Measurements from ENCODE around the gene SLC5A1.
"Not testable (repeated sequence)": the region's sequence is repeated elsewhere in the genome, so short reads cannot be mapped to it uniquely, and the experiment has no call there.

Gene SLC5A1

DNA sequence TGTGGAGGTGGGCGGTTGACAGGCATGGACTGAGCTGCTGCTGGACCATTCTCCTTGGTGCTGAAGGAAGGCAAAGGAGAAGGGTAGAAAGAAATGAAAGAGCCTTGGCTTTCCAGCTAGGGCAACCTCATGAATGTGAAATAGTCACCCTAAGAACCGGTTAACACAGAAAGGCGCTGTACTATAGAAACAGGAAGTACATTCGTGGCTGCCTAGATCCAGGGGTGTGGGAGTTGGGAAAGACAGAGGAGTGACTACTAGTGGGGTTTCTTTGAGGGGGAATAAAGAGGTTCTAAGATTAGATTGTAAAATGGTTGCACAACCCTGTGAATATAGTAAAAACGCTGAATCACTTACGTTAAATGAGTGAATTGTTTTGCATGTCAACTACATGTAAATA, 108.6 kb downstream of the SLC5A1 start:
- not testable (repeated sequence) for DNase-seq; H3K4me2 ChIP-seq (ENCODE audit: low read depth, low read length); H2AFZ ChIP-seq (ENCODE audit: low read length); H3K9me2 ChIP-seq (replicated peaks; ENCODE audit: insufficient read depth, low read length); H3F3A ChIP-seq (ENCODE audit: insufficient read depth, low read length); H3K4me3 ChIP-seq (ENCODE audit: low read length); H3K9me3 ChIP-seq (replicated peaks; ENCODE audit: insufficient read depth, low read length); H3K27me3 ChIP-seq (replicated peaks; ENCODE audit: insufficient read depth, low read length); H3K4me1 ChIP-seq (ENCODE audit: low read length); H3K79me2 ChIP-seq (ENCODE audit: low read length); H4K20me1 ChIP-seq (ENCODE audit: insufficient read depth, low read length); H3K36me3 ChIP-seq (replicated peaks; ENCODE audit: insufficient read depth, low read length); H3K27ac ChIP-seq (ENCODE audit: low read length); H3K9ac ChIP-seq (ENCODE audit: low read length)

DNA sequence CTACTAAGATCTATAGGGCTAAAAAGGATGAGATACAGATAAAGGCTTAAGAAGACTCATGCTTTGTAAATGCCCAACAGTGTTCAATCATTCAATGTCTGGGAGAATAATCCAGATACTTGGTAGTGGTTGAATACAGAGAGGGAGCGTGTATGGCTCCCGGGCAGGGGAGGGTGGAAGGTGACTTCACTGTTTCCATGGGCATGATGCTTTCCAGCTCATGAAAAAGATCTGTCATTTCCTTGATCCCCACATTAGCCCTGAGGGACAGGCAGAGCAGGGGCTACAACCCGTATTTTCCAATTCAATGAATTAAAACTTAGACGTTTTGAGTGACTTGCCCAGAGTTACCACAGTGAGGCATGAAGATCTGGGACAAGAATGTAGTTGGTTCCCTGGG, 111.7 kb downstream of the SLC5A1 start:
- not testable (repeated sequence) for H3K27ac ChIP-seq (ENCODE audit: low read length); H3K9me3 ChIP-seq (replicated peaks; ENCODE audit: insufficient read depth, low read length); H2AFZ ChIP-seq (ENCODE audit: low read length); H3K4me3 ChIP-seq (ENCODE audit: low read length); H3F3A ChIP-seq (ENCODE audit: insufficient read depth, low read length); H3K9ac ChIP-seq (ENCODE audit: low read length); H3K9me2 ChIP-seq (replicated peaks; ENCODE audit: insufficient read depth, low read length); H3K4me1 ChIP-seq (ENCODE audit: low read length); H4K20me1 ChIP-seq (ENCODE audit: insufficient read depth, low read length); DNase-seq; H3K27me3 ChIP-seq (replicated peaks; ENCODE audit: insufficient read depth, low read length); H3K4me2 ChIP-seq (ENCODE audit: low read depth, low read length); H3K36me3 ChIP-seq (replicated peaks; ENCODE audit: insufficient read depth, low read length); H3K79me2 ChIP-seq (ENCODE audit: low read length)

DNA sequence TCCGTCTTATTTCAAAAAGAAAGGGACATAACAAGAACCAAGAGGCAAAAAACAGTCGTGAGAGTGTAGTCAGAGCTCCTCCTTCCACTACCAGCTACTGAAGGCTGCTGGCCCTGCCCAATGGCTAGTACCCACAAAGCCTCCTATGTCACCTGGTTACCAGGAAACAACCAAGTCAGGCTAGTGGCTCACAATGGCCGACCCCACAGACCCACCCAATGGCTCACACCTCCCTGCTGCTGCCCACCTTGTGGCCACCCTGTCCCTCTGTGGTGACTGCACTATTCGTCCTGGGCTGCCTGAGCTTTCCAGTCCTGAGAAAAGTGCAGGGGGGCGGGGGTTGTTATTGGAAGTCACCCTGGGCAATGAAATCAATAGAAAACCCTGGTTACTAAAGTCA, 114.6 kb downstream of the SLC5A1 start:
- H3K9me3 ChIP-seq (replicated peaks; ENCODE audit: insufficient read depth, low read length); H3K4me3 ChIP-seq (ENCODE audit: low read length); H2AFZ ChIP-seq (ENCODE audit: low read length); H3K27ac ChIP-seq (ENCODE audit: low read length); H3K4me2 ChIP-seq (ENCODE audit: low read depth, low read length); H3K9ac ChIP-seq (ENCODE audit: low read length); H4K20me1 ChIP-seq (ENCODE audit: insufficient read depth, low read length); H3F3A ChIP-seq (ENCODE audit: insufficient read depth, low read length); H3K36me3 ChIP-seq (replicated peaks; ENCODE audit: insufficient read depth, low read length); H3K27me3 ChIP-seq (replicated peaks; ENCODE audit: insufficient read depth, low read length); H3K9me2 ChIP-seq (replicated peaks; ENCODE audit: insufficient read depth, low read length); DNase-seq; H3K4me1 ChIP-seq (ENCODE audit: low read length); H3K79me2 ChIP-seq (ENCODE audit: low read length): not testable (repeated sequence)

DNA sequence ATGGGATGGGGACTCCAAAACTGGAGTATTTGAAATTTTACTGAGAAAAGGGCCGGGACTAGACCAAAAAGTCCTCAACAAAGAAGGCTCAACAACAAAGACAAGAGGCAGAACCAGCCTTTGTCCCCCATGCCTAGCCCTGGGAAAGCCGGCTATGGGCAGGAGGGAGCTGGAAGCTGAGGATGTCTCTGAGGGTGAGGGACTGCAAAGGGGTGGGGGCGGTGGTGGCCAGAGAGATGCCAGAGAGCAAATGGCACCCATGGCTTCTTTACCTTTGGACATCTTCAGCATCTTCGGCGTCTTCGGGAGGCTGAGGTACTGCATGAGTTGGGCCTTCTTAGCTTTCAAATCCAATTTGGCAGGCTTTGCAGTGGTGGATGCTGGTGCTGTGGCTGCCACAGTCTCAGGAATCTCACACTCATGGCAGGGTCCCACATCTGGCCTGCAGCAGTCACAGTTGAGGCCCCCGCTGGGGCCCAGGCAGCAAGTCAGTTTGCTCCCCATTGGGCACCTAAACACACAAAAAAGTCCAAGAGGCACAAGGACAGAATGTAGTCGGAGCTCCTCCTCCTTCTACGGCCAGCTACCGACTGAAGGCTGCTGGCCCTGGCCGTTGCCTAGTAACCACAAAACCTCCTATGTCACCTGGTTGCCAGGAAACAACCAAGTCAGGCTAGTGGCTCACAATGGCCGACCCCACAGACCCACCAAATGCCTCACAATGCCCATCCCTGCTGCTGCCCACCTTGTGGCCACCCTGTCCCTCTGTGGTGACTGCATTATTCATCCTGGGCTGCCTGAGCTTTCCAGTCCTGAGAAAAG, 115.9 kb downstream of the SLC5A1 start, which contains the start of gene C22orf42:
Gene C22orf42 (minus strand): TSS at position 592 of the 822 bp plus-strand sequence. CDS start 88 bp downstream, at position 504.
- H3K27me3 ChIP-seq (replicated peaks; ENCODE audit: insufficient read depth, low read length), result no peaks in the 10 kb centered on the region
- no peaks in the 10 kb centered on the region for H3F3A ChIP-seq (ENCODE audit: insufficient read depth, low read length)
- TF ChIP-seq, protein P1, sequence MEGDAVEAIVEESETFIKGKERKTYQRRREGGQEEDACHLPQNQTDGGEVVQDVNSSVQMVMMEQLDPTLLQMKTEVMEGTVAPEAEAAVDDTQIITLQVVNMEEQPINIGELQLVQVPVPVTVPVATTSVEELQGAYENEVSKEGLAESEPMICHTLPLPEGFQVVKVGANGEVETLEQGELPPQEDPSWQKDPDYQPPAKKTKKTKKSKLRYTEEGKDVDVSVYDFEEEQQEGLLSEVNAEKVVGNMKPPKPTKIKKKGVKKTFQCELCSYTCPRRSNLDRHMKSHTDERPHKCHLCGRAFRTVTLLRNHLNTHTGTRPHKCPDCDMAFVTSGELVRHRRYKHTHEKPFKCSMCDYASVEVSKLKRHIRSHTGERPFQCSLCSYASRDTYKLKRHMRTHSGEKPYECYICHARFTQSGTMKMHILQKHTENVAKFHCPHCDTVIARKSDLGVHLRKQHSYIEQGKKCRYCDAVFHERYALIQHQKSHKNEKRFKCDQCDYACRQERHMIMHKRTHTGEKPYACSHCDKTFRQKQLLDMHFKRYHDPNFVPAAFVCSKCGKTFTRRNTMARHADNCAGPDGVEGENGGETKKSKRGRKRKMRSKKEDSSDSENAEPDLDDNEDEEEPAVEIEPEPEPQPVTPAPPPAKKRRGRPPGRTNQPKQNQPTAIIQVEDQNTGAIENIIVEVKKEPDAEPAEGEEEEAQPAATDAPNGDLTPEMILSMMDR (IDR thresholded peaks at IDR 0.05; ENCODE audit: low read length), result no peak
- TF ChIP-seq EZH2phosphoT487 (IDR thresholded peaks at IDR 0.05; ENCODE audit: low read length) (no peak), EZH2 (optimal IDR thresholded peaks at IDR 0.05; ENCODE audit: low read depth, low read length) (no peak)
- no peak within 1 kb of the TSS for H3K4me2 ChIP-seq (ENCODE audit: low read depth, low read length)
- H3K27ac ChIP-seq (ENCODE audit: low read length), result no peak within 1 kb of the TSS
- no peak for DNase-seq
- H3K36me3 ChIP-seq (replicated peaks; ENCODE audit: insufficient read depth, low read length), result no peaks in the 10 kb centered on the region
- H3K4me3 ChIP-seq (ENCODE audit: low read length), result no peak within 1 kb of the TSS
- H3K9me3 ChIP-seq (replicated peaks; ENCODE audit: insufficient read depth, low read length), result no peaks in the 10 kb centered on the region
- H3K9me2 ChIP-seq (replicated peaks; ENCODE audit: insufficient read depth, low read length), result no peaks in the 10 kb centered on the region
- H3K4me1 ChIP-seq (ENCODE audit: low read length), result no peaks in the 10 kb centered on the region
- no peaks in the 10 kb centered on the region for H4K20me1 ChIP-seq (ENCODE audit: insufficient read depth, low read length)
- no peaks in the 10 kb centered on the region for H3K79me2 ChIP-seq (ENCODE audit: low read length)
- no peak within 1 kb of the TSS for H3K9ac ChIP-seq (ENCODE audit: low read length)
- H2AFZ ChIP-seq (ENCODE audit: low read length), result no peak within 1 kb of the TSS

DNA sequence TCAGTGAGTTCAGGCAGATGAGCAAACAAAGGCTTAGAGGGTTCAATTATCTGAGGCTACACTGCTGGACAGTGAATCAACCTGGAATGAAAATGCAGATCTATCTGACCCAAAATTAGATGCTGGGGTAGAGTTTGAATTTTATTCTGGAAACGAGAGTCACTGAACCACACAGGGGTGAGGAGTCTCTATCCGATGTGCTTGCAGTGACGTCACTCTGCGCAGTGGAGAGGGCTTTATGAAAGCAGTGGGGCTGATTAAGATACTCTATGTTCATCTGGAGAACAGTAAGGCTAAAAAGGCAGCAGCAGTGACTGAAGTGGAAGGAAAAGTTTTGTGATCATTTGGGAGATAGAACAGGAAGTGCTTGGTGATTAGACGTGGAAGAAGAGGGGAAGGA, 117.3 kb downstream of the SLC5A1 start:
- H3F3A ChIP-seq (ENCODE audit: insufficient read depth, low read length); H3K4me2 ChIP-seq (ENCODE audit: low read depth, low read length); H3K27ac ChIP-seq (ENCODE audit: low read length); H3K9ac ChIP-seq (ENCODE audit: low read length); H3K4me1 ChIP-seq (ENCODE audit: low read length); H3K9me3 ChIP-seq (replicated peaks; ENCODE audit: insufficient read depth, low read length); DNase-seq; H3K79me2 ChIP-seq (ENCODE audit: low read length); H3K9me2 ChIP-seq (replicated peaks; ENCODE audit: insufficient read depth, low read length); H4K20me1 ChIP-seq (ENCODE audit: insufficient read depth, low read length); H3K4me3 ChIP-seq (ENCODE audit: low read length); H3K27me3 ChIP-seq (replicated peaks; ENCODE audit: insufficient read depth, low read length); H2AFZ ChIP-seq (ENCODE audit: low read length); H3K36me3 ChIP-seq (replicated peaks; ENCODE audit: insufficient read depth, low read length): not testable (repeated sequence)

Measured in MM.1S (cell line).